Epithelial cell of proximal tubule (primary cell): ENCODE measurements around the gene BICDL1. TPM values are rescaled to one million over a fixed set of nuclear protein-coding genes. Genes with fewer than 3 reads are reported as not detected.

Experiments
- DNase-seq: peaks from one replicate; pipeline ENCODE4 v3.0.0-alpha.2; 2011; ENCODE audit warnings: low read depth
- H3K4me3 ChIP-seq: 2 replicates; pipeline ENCODE4 v1.5.1; 2011; ENCODE audit warnings: low read depth, mild to moderate bottlenecking, low read length
- total RNA-seq: library from RNA; depleted of rRNA; stranded (reverse); fragments of >200 nt; gene quantifications from 2 replicates; pipeline ENCODE4 v1.2.3, GENCODE V29; 2015
- TF ChIP-seq, protein P1 (sequence below): conservative IDR thresholded peaks from 2 replicates; pipeline ENCODE4 v1.5.1; 2012; ENCODE audit warnings: low read depth, mild to moderate bottlenecking, low read length

Gene BICDL1
- total RNA-seq, 1 donor from 2014 or later: 4.6 TPM

DNA sequence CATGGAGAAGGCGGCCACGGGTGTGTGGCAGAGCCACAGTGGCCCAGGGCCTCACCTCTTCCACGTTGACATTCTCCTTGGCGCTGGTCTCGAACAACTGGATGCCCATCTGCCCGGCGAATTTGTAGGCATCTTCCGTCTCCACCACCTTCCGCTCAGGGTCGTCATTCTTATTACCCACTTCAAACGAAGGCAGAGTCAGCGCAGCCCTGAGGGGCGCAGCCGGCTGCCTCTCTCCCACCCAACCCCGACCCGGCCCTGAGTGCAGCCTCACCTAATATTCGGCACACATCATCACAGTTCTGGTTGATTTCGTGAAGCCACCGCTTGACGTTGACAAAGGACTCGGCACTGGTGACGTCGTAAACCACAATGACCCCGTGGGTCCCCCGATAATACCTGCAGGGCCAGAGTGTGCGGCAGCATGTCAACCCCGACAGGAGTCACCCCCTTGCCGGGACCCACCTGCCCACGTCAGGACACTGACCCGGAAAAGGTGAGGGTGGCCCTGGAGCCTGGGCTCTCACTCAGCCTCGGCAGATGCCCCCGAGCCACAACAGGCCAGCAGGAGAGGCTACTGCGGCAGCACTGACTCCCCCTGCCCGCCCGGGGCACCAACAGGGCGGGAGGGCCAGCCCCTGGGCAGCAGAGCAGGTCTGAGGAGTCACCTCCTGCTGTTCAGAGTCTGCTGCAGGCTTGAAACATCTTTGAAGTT lies 109.9 kb downstream of the BICDL1 start:
- TF ChIP-seq, protein P1, sequence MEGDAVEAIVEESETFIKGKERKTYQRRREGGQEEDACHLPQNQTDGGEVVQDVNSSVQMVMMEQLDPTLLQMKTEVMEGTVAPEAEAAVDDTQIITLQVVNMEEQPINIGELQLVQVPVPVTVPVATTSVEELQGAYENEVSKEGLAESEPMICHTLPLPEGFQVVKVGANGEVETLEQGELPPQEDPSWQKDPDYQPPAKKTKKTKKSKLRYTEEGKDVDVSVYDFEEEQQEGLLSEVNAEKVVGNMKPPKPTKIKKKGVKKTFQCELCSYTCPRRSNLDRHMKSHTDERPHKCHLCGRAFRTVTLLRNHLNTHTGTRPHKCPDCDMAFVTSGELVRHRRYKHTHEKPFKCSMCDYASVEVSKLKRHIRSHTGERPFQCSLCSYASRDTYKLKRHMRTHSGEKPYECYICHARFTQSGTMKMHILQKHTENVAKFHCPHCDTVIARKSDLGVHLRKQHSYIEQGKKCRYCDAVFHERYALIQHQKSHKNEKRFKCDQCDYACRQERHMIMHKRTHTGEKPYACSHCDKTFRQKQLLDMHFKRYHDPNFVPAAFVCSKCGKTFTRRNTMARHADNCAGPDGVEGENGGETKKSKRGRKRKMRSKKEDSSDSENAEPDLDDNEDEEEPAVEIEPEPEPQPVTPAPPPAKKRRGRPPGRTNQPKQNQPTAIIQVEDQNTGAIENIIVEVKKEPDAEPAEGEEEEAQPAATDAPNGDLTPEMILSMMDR: no peak
- H3K4me3 ChIP-seq: no peak overlapping the region
- no peak for DNase-seq

DNA sequence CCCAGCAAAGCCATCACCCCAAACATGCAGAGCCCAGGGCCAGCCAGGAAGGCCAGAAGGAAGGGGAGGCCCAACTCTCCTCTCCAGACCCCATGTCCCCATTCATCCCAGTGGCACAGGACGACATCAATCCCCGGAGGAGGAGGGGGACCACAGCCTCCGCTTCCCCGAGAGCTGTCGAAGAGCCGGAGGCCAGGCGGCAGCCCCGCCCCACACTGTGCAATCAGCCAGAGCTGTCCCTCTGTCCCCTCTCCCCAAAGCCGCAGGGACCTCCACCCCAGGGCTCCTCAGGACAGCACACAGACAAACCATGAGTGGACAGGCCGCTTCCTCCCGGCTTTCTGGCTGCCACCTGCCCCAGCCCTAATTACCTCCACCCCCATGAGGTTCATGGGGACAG lies 110.7 kb downstream of the BICDL1 start:
- H3K4me3 ChIP-seq: no peak overlapping the region
- no peak for DNase-seq
- TF ChIP-seq, protein P1: no peak

DNA sequence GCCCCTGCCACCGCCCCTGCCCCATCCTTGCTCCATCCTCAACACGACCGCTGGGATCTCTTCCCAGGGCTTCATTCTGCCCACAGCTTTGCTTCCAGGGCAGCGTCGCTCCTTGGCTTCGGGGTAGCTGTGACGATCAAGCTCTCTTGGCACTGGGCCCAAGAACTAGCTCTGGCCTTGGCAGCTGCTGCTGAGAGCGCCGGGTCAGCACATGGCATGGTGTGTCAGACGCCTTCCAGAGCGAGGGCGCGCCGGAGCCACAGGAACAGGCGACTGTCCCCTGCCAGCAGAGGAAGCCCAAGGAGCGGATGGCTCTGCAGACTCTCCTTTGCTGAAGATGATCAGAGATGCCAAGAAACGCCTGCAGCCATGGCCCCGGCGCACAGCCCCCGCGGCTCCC lies 111.6 kb downstream of the BICDL1 start:
- no peak overlapping the region for H3K4me3 ChIP-seq
- TF ChIP-seq, protein P1: no peak
- no peak for DNase-seq

DNA sequence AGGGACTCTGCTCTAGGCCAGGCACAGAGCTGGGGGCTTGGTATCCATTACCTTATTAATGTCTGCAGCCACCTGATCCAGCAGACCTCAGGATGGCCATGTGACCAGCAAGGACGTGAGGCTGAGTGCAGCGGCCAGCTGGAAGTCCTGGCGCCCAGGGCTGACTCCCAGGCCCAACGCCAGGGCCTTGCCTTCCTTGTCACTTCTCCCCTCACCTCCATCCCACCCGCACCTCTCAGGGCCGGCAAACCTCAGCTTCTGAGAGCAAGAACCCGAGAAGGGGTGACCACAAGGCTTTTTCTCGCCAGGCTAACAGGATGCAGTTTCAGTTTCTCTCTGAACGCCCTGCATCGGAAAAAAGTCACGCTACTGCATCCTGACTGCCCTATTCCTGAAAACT lies 112.1 kb downstream of the BICDL1 start:
- TF ChIP-seq, protein P1: no peak
- H3K4me3 ChIP-seq: no peak overlapping the region
- DNase-seq: no peak

DNA sequence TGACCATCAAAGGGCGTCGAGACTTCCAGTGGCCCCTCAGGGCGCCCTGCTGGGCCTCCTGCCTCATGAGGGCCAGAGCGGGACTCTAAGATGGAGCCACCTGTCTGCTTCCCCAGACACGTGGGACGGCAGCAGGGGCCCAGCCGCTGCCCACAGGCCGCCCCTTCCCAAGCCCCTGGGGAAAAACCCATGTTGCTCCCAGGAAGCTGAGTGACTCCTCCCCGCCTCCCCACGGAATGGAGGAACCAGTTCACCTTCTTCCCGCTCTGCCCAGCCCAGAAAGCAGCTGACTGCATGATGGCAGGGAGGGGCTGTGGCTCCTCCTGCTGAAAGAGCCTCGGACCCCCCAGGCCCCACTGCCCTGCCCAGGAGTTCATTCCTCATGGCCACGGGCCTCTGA lies 112.6 kb downstream of the BICDL1 start:
- H3K4me3 ChIP-seq: no peak overlapping the region
- DNase-seq: no peak
- TF ChIP-seq, protein P1: no peak

DNA sequence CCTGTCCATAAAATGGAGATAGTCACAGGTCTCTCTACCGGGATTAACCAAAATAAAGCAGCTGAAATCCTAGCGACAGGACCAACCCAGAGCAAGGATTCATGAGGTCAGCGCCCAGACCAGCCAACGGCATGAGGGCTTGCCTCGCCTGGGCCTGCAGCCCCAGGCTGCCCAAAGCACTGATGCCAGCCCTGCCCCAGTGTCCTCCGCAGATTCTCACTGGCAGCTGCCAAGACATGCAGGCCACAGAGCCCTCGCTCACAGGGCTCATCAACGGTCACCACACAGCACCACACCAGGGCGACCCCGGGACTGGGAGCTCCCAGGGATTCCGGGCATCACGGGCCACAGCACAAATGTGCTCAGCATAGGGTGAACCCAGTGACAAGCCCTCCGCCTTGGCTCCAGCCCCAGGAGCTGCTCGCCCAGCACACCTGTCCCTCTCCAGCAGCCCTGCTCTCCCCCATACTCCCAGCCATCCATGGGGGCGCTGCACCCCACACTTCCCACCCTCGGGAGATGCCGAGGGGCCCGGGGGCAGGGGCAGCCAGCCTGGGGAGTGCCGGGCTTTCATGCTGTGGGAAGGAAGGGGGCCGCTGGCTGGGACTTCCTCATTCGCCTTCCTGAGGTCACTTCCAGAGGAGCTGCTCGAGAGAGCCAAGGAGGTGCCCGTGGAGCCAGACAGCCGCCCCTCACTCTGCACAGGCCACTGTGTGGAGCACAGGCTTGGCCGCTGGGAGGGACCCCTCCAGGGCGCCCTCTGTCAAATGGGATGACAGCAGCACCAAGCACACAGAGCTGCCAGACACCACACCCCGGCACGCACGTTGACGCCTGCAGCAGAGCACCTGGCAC lies 113.4 kb downstream of the BICDL1 start:
- TF ChIP-seq, protein P1: no peak
- no peak for DNase-seq
- no peak overlapping the region for H3K4me3 ChIP-seq

DNA sequence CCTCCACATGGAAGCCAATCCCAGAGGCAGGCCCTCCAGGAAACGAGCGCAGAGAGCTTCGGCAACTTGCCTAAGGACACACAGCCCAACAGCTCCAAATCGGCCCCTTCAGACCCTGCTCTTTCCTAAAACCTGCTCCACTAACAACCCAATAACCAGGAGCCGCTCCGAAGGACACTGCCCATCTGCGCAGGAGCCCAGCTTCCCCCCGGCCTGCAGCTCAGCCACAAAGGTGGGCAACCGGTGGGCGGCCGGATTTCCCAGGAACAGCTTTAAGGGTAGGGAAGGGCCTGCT lies 114.0 kb downstream of the BICDL1 start:
- H3K4me3 ChIP-seq: no peak overlapping the region
- no peak for DNase-seq
- TF ChIP-seq, protein P1: no peak
